Measurements from ENCODE around the gene STAT3. TPM values are rescaled to one million over a fixed set of nuclear protein-coding genes. Genes with fewer than 3 reads are reported as not detected.

STAT3 gene
- total and polyA plus RNA-seq, 2 experiments from 2014 or later, result 82.1 to 82.7 TPM

GRCh38 chr17:42286411-42287221 is 101.6 kb downstream of the STAT3 start:
- Histone ChIP-seq H3K9me3 (ENCODE audit: low read depth) (no peaks in the 10 kb centered on the region), H3K4me3 (no peak overlapping the region), H3K27me3 (peaks cover 31% of the 10 kb centered on the region), H3K4me1 (ENCODE audit: low read depth) (no peaks in the 10 kb centered on the region), H3K36me3 (no peaks in the 10 kb centered on the region), H3K27ac (no peak overlapping the region)
- no peak for DNase-seq (ENCODE audit: low read depth in 1 of 2, low spot score in 1 of 2)
- no peak for TF ChIP-seq CTCF (IDR thresholded peaks at IDR 0.05; ENCODE audit: low read depth, low read length)

GRCh38 chr17:42285346-42286050 is 102.7 kb downstream of the STAT3 start:
- Histone ChIP-seq H3K27ac (no peak overlapping the region), H3K4me3 (no peak overlapping the region), H3K36me3 (no peaks in the 10 kb centered on the region), H3K27me3 (peaks cover 31% of the 10 kb centered on the region), H3K4me1 (ENCODE audit: low read depth) (no peaks in the 10 kb centered on the region), H3K9me3 (ENCODE audit: low read depth) (no peaks in the 10 kb centered on the region)
- TF ChIP-seq CTCF (IDR thresholded peaks at IDR 0.05; ENCODE audit: low read depth, low read length), result no peak
- no peak for DNase-seq (ENCODE audit: low read depth in 1 of 2, low spot score in 1 of 2)

GRCh38 chr17:42284566-42284965 is 103.7 kb downstream of the STAT3 start:
- no peak overlapping the region for H3K4me3 ChIP-seq
- TF ChIP-seq CTCF (IDR thresholded peaks at IDR 0.05; ENCODE audit: low read depth, low read length), result no peak
- H3K27me3 ChIP-seq, result peaks cover 31% of the 10 kb centered on the region
- no peak overlapping the region for H3K27ac ChIP-seq
- H3K4me1 ChIP-seq (ENCODE audit: low read depth), result no peaks in the 10 kb centered on the region
- H3K36me3 ChIP-seq, result no peaks in the 10 kb centered on the region
- no peaks in the 10 kb centered on the region for H3K9me3 ChIP-seq (ENCODE audit: low read depth)
- DNase-seq (ENCODE audit: low read depth in 1 of 2, low spot score in 1 of 2), result no peak

GRCh38 chr17:42284024-42284369 is 104.2 kb downstream of the STAT3 start:
- Histone ChIP-seq H3K27me3 (peaks cover 26% of the 10 kb centered on the region), H3K4me1 (ENCODE audit: low read depth) (no peaks in the 10 kb centered on the region), H3K27ac (no peak overlapping the region), H3K4me3 (no peak overlapping the region), H3K9me3 (ENCODE audit: low read depth) (no peaks in the 10 kb centered on the region), H3K36me3 (no peaks in the 10 kb centered on the region)
- no peak for DNase-seq (ENCODE audit: low read depth in 1 of 2, low spot score in 1 of 2)
- TF ChIP-seq CTCF (IDR thresholded peaks at IDR 0.05; ENCODE audit: low read depth, low read length), result no peak

- no peak for DNase-seq (ENCODE audit: low read depth in 1 of 2, low spot score in 1 of 2)
- no peaks in the 10 kb centered on the region for H3K4me1 ChIP-seq (ENCODE audit: low read depth)
- H3K27ac ChIP-seq, result no peak overlapping the region
- TF ChIP-seq CTCF (IDR thresholded peaks at IDR 0.05; ENCODE audit: low read depth, low read length), result no peak
- H3K4me3 ChIP-seq, result no peak overlapping the region
- peaks cover 20% of the 10 kb centered on the region for H3K27me3 ChIP-seq
- H3K36me3 ChIP-seq, result no peaks in the 10 kb centered on the region
- no peaks in the 10 kb centered on the region for H3K9me3 ChIP-seq (ENCODE audit: low read depth)
These were observed 104.8 kb downstream of the STAT3 start for GRCh38 chr17:42283241-42284023.
